Heart left ventricle (tissue), 13 donors: ENCODE results near the gene IRF2.

Experiments used
- POLR2A ChIP-seq, 2 donors: fragments of 450-650 bp; IDR thresholded peaks; one replicate each; pipeline ENCODE4 v1.6.1; 2017; ENCODE audit warnings: antibody characterized with exemption in 2 of 2, mild to moderate bottlenecking in 2 of 2, moderate library complexity in 2 of 2
- TF ChIP-seq, protein P1 (sequence below), 12 donors: fragments of 200-600 bp; sonication (generic) in 4 of 12; IDR thresholded peaks; one replicate each; pipeline versions ENCODE4 v1.5.0 to v1.8.0; 2018 to 2022; ENCODE audit warnings: antibody characterized with exemption in 12 of 12, mild to moderate bottlenecking in 5 of 12
- donor health status: ischemic (EF 13 %, LVEDD 7.1; RV severe dilation, severe dysfunction).
- donor health status: DM: no; HTN: yes; CAD: no.
- donor health status: DM: no; HTN: no; CAD: no.
- donor health status: ischemic (EF 25% LVEDD 6.9; RV normal size, moderate dysfunction).
- donor health status: ischemic (EF 25% LVEDD 5.7; RV mildly dilated, moderate dysfunction).
- donor health status: ischemic (EF 35%, LVEDD 5.7; RV mildly dilated, moderate dysfunction).
- donor health status: nonischemic (EF 11% LVEDD 7.7; RV severe dilation, severe dysfunction).
- donor health status: DM: yes; HTN: yes; CAD: no.
- donor health status: PGD.
- donor health status: ischemic (EF 29% LVEDD 5.4; RV normal size, mild dysfunction).
- donor health status: nonischemic (EF 23%, LVEDD 6.1; RV moderate dilation, normal function).

DNA sequence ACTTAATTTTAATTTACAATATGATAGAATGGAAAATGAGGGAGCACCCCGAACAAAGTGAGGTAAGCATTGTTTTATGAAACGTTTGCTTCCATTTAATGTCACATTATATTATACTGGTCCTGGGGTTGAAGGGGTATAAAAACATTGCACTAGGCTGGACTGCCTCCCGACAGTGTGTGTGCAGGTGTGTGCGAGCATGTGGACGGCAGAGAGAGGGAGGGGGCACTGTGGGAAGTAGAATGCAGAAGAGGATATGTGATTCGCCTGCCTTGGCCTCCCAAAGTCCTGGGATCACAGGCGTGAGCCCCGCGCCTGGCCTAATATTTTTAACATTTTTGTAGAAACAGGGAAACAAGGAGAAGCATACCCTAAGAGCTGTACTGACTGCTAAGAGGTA lies 36.0 kb downstream of the IRF2 start:
- TF ChIP-seq, protein P1, sequence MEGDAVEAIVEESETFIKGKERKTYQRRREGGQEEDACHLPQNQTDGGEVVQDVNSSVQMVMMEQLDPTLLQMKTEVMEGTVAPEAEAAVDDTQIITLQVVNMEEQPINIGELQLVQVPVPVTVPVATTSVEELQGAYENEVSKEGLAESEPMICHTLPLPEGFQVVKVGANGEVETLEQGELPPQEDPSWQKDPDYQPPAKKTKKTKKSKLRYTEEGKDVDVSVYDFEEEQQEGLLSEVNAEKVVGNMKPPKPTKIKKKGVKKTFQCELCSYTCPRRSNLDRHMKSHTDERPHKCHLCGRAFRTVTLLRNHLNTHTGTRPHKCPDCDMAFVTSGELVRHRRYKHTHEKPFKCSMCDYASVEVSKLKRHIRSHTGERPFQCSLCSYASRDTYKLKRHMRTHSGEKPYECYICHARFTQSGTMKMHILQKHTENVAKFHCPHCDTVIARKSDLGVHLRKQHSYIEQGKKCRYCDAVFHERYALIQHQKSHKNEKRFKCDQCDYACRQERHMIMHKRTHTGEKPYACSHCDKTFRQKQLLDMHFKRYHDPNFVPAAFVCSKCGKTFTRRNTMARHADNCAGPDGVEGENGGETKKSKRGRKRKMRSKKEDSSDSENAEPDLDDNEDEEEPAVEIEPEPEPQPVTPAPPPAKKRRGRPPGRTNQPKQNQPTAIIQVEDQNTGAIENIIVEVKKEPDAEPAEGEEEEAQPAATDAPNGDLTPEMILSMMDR (IDR thresholded peaks at IDR 0.05), result no peak
- no peak for TF ChIP-seq POLR2A (IDR thresholded peaks at IDR 0.05)
